ENCODE data around the gene BABAM2. TPM values are rescaled to one million over a fixed set of nuclear protein-coding genes. Genes with fewer than 3 reads are reported as not detected.

BABAM2 gene
- total RNA-seq, 1 donor from 2014 or later: 29.5 TPM

GRCh38 chr2:28035163-28035690 lies 144.7 kb downstream of the BABAM2 start:
- ATAC-seq: no peak

DNA sequence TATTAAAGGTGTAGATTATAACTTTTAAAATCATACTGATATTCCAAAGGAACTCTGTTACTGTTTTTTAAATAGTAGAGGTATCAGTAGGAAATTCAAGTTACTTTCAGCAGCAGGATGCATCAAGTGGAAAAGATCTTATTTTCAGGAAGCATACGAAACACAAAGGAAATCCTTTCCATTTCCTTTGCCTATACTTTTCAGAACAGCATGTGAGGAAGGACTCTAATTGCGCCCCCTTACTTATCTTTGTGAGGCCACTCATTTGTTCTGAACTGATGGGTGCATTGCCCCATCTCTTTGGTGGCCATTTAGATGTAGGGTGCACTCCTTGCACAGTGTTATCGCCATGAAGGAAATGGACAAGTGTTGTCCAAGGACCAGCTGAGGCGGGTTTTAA lies 145.3 kb downstream of the BABAM2 start:
- no peak for ATAC-seq

DNA sequence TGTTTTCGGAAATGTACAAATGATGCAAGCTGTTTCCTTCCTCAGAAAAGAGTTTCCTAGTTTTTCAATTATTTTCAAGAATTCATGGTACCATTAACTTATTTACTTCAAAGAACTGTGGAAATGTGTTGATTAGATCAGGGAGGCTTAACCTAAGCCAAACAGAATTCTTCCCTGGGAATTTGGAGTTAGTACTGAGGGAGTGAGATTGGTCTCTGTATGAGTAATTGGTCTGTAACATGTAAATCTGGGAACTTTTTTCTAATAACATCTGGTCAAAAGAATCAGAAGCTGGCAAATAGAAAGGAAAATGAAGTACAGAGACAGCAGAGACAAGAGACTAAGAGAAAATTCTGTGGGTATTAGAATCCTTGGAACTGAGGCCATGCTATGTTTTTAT lies 145.8 kb downstream of the BABAM2 start:
- no peak for ATAC-seq

DNA sequence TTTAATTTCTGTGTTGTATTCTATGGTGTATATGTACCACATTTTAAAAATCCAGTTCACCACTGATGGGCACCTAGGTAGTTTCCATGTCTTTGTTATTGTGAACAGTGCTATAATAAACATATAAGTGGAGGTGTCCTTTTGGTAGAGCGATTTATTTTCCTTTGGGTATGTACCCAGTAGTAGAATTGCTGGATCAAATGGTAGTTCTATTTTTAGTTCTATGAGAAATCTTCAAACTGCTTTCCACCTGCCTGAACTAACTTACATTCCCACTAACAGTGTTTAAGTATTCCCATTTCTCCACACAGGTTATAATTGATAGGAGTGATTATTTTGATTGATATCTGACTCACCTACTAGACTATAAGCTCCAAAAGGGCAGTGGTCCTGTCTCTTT lies 148.2 kb downstream of the BABAM2 start:
- no peak for ATAC-seq

DNA sequence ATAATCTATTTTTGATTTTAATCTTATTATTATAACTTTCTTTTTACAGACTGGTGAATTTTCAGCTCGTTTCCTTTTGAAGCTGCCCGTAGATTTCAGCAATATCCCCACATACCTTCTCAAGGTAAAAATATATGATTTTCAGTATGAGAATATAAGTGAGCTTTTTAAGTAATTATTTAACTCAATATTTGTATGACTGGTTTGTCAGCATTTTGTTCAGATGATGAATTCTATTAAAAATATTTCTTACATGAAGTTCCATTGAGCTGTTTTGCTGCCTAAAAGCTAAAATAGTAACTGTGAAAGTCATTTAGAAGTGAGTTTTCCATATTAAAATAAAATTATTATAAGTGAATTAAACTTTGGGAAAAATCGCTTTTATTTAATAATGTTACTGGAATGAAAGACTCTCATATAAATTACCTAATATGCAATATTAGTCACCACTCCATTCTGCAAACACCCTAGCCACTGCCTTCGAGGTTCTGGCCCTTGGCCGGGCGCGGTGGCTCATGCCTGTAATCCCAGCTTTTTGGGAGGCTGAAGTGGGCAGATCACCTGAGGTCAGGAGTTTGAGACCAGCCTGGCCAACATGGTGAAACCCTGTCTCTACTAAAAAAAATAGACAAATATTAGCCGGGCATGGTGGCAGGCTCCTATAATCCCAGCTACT lies 155.3 kb downstream of the BABAM2 start:
- no peak for ATAC-seq

GRCh38 chr2:28046921-28047320 lies 156.4 kb downstream of the BABAM2 start:
- ATAC-seq: no peak

DNA sequence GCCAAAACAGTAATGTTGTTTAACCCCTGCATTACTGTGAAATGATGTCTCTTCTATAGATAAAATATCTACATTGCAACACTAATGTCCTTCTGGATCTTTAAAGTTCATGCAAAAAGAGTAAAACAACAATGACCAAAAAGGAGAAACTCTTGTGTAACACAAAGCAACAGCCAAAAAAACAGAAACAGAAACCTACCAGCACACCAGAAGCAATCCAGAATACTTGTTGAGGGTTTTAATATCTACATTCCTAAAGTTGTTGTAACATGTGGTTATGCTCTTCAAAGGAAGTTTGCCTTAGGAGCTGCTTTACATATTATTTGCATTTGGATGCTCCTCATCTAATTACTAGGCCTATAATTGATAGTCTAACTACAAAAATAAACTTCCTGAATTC lies 157.2 kb downstream of the BABAM2 start:
- no peak for ATAC-seq

DNA sequence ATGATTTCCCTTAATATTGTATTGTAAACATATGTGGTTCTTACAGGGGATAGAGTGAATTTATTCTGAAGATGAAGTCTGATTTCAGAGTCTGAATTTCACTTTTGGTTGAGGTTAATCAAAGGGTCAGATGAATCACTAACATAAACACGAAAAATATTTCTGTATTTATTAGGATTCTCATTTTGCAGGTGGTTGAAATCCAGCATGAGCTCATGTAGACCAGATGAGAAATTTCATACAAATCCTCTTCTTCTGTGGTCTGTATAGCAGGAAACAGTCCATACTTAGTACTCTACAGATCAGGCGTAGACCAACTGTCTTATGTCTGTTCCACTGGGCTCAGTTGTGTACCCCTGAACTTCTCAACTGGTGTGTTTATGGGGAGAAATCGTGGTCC lies 157.8 kb downstream of the BABAM2 start:
- ATAC-seq: no peak

DNA sequence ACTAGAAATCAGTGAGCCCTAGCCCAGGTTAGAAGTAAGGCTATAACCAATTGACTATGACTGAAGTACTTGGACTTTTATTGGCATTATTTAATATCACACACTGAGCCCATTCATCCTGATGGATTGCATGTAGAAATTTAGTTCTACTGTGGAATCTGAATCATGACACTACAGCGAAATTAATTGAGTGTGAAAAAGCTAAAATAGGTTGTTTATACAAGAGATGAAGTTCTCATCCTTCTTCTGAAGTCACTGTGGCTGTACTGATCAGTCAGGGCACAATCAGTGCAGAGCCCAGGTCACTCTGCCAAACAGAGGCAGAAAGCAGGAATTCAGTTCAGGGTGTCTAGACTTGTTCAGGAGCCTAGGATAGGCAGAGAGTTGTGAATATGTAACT lies 158.9 kb downstream of the BABAM2 start:
- ATAC-seq: no peak

DNA sequence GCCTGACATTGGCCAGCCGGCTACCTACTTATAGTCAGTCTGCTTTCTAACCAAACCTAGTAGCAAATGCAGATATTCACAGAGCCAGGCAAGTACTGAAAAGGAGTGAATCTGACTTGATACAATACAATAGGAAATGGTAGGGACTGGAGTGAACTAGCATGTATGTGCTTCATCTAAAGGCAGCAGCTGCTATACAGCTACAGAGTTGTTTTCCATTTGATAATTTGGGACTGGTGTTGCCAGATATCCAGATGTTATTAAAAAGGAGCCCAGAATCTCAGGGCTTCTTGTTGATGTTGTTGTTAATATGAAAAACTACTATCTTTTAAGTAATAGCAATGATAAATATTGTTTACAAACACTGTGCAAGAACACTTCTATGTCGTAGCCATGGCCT lies 159.4 kb downstream of the BABAM2 start:
- ATAC-seq: no peak

- no peak for ATAC-seq
These were observed 162.2 kb downstream of the BABAM2 start for GRCh38 chr2:28052691-28053090.

DNA sequence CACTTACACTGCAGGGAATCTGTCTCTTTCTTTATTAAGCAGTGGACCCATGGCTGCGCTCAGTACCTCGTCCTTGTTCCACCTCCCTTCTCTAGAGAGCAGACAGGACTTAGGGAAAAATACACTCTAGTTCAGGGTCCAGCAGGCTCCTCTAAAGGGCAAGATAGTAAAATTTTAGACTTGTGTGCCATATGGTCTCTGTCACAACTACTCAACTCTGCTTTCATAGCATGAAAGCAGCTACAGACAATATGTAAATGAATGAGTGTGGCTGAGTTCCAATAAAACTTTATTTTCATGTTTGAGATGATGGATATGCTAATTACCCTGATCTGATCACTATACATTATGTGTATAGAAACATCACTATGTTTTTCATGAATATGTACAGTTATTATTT lies 163.1 kb downstream of the BABAM2 start:
- ATAC-seq: no peak

- no peak for ATAC-seq
These were observed 164.4 kb downstream of the BABAM2 start for GRCh38 chr2:28054916-28055315.

DNA sequence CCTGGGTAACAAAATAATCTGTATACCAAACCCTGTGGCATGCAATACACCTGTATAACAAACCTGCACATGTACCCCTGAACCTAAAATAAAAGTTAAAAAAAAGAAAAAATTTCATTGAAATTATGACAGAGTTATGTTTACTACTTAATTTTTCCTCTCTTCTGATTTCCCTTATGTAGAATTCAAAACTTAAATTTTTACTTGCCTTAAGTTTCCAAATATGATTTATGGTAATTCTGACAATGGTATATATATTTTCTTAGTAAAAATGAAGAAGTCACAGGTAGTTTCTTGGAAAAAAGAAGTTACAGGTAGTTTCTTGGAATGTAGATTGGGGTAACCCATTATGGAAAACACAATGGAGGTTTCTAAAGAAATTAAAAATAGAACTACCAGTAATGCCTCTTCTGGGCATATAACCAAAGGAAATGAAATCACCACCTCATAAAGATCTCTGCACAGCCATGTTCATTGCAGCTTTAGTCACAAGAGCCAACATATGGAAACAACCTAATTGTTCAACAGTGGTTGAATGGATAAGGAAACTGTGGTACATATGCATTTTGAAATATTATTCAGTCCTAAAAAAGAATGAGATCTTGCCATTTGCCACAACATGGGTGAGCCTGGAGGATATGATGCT lies 164.9 kb downstream of the BABAM2 start:
- ATAC-seq: no peak

- ATAC-seq: no peak
These were observed 168.3 kb downstream of the BABAM2 start for GRCh38 chr2:28058791-28059190.

- ATAC-seq: no peak
These were observed 172.3 kb downstream of the BABAM2 start for GRCh38 chr2:28062867-28063266.

GRCh38 chr2:28063492-28063962 lies 173.0 kb downstream of the BABAM2 start:
- no peak for ATAC-seq

DNA sequence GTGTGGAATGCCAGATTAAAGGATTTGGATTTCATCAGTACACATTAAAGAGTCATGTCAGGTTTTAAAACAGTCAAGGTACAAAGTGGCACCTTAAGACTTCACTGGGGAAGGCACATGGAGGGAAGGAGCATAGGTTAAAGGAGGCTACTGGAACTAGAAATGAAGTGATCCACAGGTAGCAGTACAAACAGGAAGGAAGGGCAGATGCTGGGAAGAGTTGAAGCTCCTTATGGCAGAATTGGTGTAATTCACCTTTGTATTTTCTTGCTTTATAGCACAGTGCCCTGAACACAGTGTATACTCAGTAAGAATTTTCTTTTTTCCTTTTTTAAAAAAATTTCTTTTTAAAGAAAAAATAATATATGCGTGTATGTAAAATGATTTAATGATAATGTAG lies 177.1 kb downstream of the BABAM2 start:
- ATAC-seq: no peak

DNA sequence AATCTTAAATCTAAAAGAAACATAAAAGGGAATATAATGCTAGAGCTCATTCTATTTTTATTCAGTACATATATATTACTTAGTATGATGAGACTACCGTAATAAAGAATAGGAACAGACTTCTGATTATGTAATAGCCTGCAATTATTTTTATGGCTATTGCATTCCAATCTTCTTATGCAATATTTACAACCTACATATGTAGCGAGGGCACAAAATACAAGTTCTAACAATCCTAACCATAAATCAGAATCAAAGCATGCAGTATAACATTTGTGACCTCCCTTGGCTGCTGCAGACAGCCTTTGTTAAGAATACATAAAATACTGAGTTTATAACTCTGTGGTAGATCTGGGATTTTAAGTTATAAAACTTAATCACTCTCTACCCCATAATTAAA lies 177.6 kb downstream of the BABAM2 start:
- peak; percentile 70 for ATAC-seq

GRCh38 chr2:28068527-28068926 lies 178.0 kb downstream of the BABAM2 start:
- no peak for ATAC-seq

DNA sequence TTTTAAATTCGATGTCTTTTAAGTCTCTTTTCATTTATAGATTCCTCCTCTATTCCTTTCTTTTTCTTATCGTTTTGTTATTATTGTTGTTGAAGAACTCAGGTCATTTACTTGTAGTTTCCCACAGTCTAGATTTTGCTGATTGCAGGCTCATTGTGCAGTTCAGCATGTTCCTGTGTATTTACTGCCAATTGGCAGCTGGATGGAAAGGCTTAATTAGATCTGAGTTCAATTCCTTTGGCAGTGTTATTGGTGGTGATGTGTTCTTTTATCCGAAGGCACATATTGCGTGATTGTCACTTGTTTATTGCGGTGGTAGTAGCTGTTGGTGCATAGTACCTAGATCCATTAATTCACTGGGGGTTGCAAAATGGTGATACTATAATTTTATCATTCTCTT lies 180.7 kb downstream of the BABAM2 start:
- ATAC-seq: no peak

DNA sequence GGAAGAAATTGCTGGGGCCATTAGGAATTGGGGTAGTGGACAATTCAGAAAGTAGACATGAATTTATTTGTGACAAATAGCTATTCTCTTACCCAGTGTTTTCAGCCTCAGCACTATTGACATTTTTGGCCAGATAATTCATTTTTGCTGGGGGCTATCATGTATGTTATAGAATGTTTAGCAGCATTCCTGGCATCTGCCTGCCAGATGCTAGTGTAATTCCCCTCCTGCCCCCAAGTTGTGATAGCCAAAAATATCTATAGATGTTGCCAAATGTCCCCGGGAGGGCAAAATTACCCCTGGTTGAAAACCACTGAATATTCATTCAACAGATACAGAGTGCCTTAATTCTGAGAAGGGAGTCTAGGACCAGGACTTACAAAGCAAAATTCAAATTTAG lies 183.6 kb downstream of the BABAM2 start:
- no peak for ATAC-seq

GRCh38 chr2:28080911-28081310 lies 190.4 kb downstream of the BABAM2 start:
- ATAC-seq: no peak

DNA sequence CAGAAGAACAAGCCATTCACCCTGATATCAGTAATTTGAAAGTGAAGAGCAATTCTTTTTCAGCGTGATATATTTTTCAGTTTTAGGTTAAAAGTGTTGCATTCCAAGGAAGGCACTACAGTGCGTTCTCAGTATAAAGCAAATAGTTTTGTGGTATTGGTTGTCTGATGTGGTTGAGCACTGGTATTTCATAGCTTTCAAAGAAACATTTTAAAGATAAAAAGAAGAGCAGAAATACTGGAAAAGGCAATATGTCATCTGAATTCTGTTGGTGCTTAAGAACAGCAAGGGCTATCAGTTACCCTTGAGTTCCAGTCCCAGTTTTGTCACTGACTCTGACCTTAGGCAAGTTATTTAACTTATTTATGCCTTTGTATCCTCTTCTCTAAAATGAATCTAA lies 191.6 kb downstream of the BABAM2 start:
- ATAC-seq: no peak

Data from esophagus mucosa (tissue), 1 donor.